BE2C (cell line): ENCODE data around the gene GALNT3.

Experiments
- DNase-seq: peaks from one replicate; pipeline ENCODE4 v3.0.0-alpha.2; 2020
- H3K27me3 ChIP-seq: fragments of 250-450 bp; sonication (Bioruptor Pico); 2 replicates; pipeline ENCODE4 v1.5.1; 2020; ENCODE audit warnings: mild to moderate bottlenecking
- H3K36me3 ChIP-seq: fragments of 250-450 bp; sonication (Bioruptor Pico); 2 replicates; pipeline ENCODE4 v1.5.1; 2020; ENCODE audit warnings: mild to moderate bottlenecking
- H3K4me1 ChIP-seq: fragments of 250-450 bp; sonication (Bioruptor Pico); 2 replicates; pipeline ENCODE4 v1.5.1; 2020
- H3K4me3 ChIP-seq: 2 replicates; pipeline ENCODE4 v1.5.1; 2011; ENCODE audit warnings: low read depth, low read length
- H3K9me3 ChIP-seq: fragments of 250-450 bp; sonication (Bioruptor Pico); 2 replicates; pipeline ENCODE4 v1.5.1; 2020
- CTCF ChIP-seq: IDR thresholded peaks from 2 replicates; pipeline ENCODE4 v1.5.1; 2012; ENCODE audit warnings: mild to moderate bottlenecking, low read depth, low read length

The GALNT3 gene

DNA sequence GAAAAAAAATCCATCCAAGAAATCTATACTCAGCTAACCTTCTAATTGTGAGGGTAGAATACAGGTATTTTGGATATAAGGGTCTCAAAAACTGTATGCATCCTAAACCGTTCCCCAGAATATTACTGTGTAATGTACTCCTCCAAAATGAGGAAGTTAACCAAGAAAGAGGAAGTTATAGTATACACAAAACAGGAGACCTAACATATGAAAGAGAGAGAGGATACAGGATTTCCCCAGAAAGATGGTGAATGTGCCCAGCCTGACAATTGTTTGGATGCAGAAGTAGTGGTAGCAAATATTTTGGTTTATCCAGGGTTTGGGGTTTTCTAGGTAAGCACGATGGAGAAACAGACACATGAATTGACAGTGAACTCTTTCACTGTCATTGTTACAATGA, 50.6 kb downstream of the GALNT3 start:
- DNase-seq, result no peak
- TF ChIP-seq CTCF, result no peak
- no peak overlapping the region for H3K4me3 ChIP-seq
- H3K9me3 ChIP-seq, result no peaks in the 10 kb centered on the region
- no peaks in the 10 kb centered on the region for H3K36me3 ChIP-seq
- no peaks in the 10 kb centered on the region for H3K4me1 ChIP-seq
- H3K27me3 ChIP-seq, result no peaks in the 10 kb centered on the region

DNA sequence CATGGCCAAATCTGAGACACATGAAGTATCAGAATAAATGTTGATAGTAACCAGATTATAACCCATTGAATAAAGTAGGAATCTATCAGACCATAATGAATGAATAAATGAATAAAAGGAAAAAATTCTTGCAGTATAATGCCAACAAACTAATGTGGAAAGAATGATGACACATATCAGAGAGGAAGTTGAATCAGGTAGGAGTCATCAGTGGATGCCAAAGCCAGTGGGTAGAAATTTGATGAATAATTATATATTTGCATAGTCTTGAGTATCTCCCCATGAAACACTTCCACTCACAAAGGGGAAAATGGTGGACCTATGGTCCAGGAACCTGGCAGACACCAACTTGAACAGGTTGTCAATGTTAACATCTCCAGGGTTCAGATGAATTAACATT, 68.6 kb downstream of the GALNT3 start:
- Histone ChIP-seq H3K9me3 (no peaks in the 10 kb centered on the region), H3K4me3 (no peak overlapping the region), H3K4me1 (no peaks in the 10 kb centered on the region), H3K36me3 (no peaks in the 10 kb centered on the region), H3K27me3 (no peaks in the 10 kb centered on the region)
- DNase-seq, result no peak
- TF ChIP-seq CTCF, result no peak

GRCh38 chr2:165720511-165720910, 73.5 kb downstream of the GALNT3 start:
- Histone ChIP-seq H3K27me3 (no peaks in the 10 kb centered on the region), H3K36me3 (no peaks in the 10 kb centered on the region), H3K9me3 (no peaks in the 10 kb centered on the region), H3K4me1 (no peaks in the 10 kb centered on the region), H3K4me3 (no peak overlapping the region)
- TF ChIP-seq CTCF, result no peak
- no peak for DNase-seq

DNA sequence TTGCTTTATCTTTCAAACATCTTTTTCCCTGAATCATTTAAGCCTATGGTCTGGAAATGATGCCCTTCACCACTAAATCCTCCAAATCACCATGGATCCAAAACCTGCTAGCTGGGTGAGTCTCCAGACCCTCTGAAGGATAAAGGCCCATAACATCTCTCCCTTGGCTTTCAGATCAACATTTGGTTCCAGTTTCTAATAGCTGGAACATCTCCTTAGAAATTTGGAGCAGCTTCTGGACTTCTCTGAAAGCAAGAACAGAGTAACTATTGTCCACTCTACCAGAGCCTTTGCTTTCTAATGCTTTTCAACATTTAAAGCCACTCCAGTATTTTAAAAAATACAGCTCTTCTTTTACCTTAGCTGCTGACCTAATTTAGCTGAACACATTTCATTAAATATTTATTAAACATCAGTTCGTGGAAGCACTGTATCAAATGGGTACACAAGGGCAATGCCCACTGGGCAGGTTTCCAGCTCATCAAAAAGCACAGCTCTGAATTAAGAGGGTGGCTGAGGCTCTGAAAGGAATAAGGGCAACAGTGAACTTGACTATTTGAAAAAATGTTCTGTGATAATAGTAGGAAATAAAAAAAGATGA, 75.3 kb downstream of the GALNT3 start:
- Histone ChIP-seq H3K4me1 (no peaks in the 10 kb centered on the region), H3K9me3 (no peaks in the 10 kb centered on the region), H3K4me3 (no peak overlapping the region), H3K36me3 (no peaks in the 10 kb centered on the region), H3K27me3 (no peaks in the 10 kb centered on the region)
- no peak for DNase-seq
- no peak for TF ChIP-seq CTCF

DNA sequence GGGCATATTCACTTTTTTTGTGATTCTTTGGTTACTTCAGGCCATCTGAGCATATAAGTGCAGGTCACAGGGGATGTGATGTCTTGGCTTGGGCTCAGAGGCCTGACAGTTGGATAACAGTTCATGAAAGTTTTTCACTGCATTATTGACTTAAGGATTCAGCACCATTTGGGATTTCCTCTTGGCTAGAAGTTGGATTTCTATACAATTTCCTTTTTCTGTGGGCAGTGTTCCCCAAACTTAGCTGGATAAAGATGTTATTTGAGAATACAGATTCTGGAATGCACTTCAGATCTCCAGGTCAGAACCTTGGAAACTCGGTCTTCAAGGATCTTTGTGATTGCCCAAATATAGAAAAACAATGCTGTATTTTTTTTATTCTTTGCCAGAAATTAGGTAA, 78.0 kb downstream of the GALNT3 start:
- no peaks in the 10 kb centered on the region for H3K36me3 ChIP-seq

More for the DNA sequence above, 78.0 kb downstream of the GALNT3 start:
- no peak for TF ChIP-seq CTCF
- DNase-seq, result no peak
- Histone ChIP-seq H3K4me3 (no peak overlapping the region), H3K4me1 (no peaks in the 10 kb centered on the region), H3K27me3 (no peaks in the 10 kb centered on the region), H3K9me3 (no peaks in the 10 kb centered on the region)
